Left ventricle myocardium inferior (tissue), 1 donor: ENCODE results near the gene DDX50. TPM values are rescaled to one million over a fixed set of nuclear protein-coding genes. Genes with fewer than 3 reads are reported as not detected.
"Not testable (repeated sequence)": the region's sequence is repeated elsewhere in the genome, so short reads cannot be mapped to it uniquely, and the experiment has no call there.

Experiments used
- DNase-seq: peaks from one replicate; pipeline ENCODE4 v3.0.0-alpha.2; 2020
- H3K27ac ChIP-seq: fragments of 200-600 bp; replicated peaks from 2 replicates; pipeline ENCODE4 v1.8.0; 2021
- H3K27me3 ChIP-seq: fragments of 200-600 bp; 2 replicates; pipeline ENCODE4 v1.8.0; 2021; ENCODE audit warnings: low read depth
- H3K36me3 ChIP-seq: fragments of 200-600 bp; 2 replicates; pipeline ENCODE4 v1.8.0; 2021
- H3K4me1 ChIP-seq: fragments of 200-600 bp; 2 replicates; pipeline ENCODE4 v1.8.0; 2021
- H3K4me3 ChIP-seq: fragments of 200-600 bp; 2 replicates; pipeline ENCODE4 v1.8.0; 2021; ENCODE audit warnings: mild to moderate bottlenecking, moderate library complexity
- H3K9me3 ChIP-seq: fragments of 200-600 bp; replicated peaks from 2 replicates; pipeline ENCODE4 v1.8.0; 2021
- intact Hi-C: fragments of 100-400 bp; cut with micrococcal nuclease; formaldehyde crosslinking; loops from one replicate; pipeline ENCODE4 v1.11.0; 2022
- total RNA-seq: library from RNA; stranded (reverse); fragmentation: NEBNext Ultra II Directional; extraction: Animal tissue kit (Norgen Biotek cat#: 25700); gene quantifications from one replicate; pipeline ENCODE4 v1.2.1, GENCODE V29; 2021
- TF ChIP-seq, protein P1 (sequence below): fragments of 200-600 bp; IDR thresholded peaks from 2 replicates; pipeline ENCODE4 v1.8.0; 2021; ENCODE audit warnings: antibody characterized with exemption, mild to moderate bottlenecking, borderline replicate concordance
- donor health status: DM: no; HTN: yes; CAD: no; lungs with severe emphysema.

DDX50 gene
- total RNA-seq, 1 donor from 2014 or later, result 20.2 TPM

DNA sequence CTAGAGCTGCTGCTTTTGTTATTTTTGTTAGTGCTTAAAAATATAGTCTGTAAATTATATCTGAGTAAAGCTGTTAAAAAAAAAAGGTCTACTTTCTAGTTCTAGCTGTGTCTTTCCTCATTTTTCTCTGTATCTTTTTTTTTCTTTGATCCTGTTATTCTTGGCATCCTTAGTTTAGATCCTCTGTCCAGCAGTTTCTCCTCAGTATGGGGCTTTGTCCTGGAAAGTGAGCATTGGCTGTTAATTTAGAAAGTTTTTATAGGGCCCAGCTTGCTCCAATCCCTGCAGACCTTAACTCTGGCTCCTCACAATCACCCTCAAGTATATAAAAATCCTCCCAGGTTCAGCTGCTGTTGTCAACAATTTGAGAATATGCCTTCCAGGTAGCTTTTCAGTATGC lies 23.5 kb downstream of the DDX50 start:
- no peaks in the 10 kb centered on the region for H3K9me3 ChIP-seq
- H3K27ac ChIP-seq, result no peak overlapping the region
- peaks cover 4% of the 10 kb centered on the region for H3K4me1 ChIP-seq
- TF ChIP-seq, protein P1, sequence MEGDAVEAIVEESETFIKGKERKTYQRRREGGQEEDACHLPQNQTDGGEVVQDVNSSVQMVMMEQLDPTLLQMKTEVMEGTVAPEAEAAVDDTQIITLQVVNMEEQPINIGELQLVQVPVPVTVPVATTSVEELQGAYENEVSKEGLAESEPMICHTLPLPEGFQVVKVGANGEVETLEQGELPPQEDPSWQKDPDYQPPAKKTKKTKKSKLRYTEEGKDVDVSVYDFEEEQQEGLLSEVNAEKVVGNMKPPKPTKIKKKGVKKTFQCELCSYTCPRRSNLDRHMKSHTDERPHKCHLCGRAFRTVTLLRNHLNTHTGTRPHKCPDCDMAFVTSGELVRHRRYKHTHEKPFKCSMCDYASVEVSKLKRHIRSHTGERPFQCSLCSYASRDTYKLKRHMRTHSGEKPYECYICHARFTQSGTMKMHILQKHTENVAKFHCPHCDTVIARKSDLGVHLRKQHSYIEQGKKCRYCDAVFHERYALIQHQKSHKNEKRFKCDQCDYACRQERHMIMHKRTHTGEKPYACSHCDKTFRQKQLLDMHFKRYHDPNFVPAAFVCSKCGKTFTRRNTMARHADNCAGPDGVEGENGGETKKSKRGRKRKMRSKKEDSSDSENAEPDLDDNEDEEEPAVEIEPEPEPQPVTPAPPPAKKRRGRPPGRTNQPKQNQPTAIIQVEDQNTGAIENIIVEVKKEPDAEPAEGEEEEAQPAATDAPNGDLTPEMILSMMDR, result no peak
- H3K4me3 ChIP-seq, result no peak overlapping the region
- H3K27me3 ChIP-seq, result no peaks in the 10 kb centered on the region
- peaks cover 47% of the 10 kb centered on the region for H3K36me3 ChIP-seq
- intact Hi-C loops, result no loop called here
- DNase-seq, result no peak

DNA sequence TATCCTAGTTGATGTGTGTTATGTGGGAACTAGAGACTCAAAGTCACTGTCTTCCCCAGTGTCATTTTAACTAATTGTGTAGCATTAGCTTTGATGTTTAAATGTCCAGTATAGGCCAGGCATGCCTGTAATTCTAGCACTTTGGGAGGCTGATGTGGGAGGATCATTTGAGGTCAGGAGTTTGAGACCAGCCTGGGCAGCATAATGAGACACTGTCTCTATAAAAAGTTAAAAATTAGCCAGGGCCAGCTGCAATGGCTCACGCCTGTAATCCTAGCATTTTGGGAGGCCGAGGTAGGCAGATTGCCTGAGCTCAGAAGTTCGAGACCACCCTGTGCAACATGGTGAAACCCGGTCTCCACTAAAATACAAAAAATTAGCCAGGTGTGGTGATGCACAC lies 24.4 kb downstream of the DDX50 start:
- TF ChIP-seq, protein P1, result no peak
- DNase-seq, result no peak
- Histone ChIP-seq H3K4me3 (no peak overlapping the region), H3K4me1 (peaks cover 4% of the 10 kb centered on the region), H3K9me3 (no peaks in the 10 kb centered on the region), H3K36me3 (peaks cover 47% of the 10 kb centered on the region), H3K27me3 (no peaks in the 10 kb centered on the region), H3K27ac (no peak overlapping the region)
- intact Hi-C loops, result no loop called here

DNA sequence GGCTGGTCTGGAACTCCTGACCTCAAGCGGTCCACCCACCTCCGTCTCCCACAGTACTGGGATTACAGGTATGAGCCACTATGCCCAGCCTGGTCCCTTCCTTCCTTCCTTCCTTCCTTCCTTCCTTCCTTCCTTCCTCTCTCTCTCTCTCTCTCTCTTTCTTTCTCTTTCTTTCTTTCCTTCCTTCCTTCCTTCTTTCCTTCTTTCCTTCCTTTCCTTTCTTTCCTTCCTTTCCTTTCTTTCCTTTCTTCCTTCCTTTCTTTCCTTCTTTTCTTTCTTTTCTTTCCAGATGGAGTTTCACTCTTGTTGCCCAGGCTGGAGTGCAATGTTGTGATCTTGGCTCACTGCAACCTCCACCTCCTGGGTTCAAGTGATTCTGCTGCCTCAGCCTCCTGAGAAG lies 28.0 kb downstream of the DDX50 start:
- peaks cover 33% of the 10 kb centered on the region for H3K36me3 ChIP-seq
- H3K9me3 ChIP-seq, H3K4me1 ChIP-seq, DNase-seq, H3K27ac ChIP-seq, H3K4me3 ChIP-seq, intact Hi-C loops, H3K27me3 ChIP-seq: not testable (repeated sequence)

DNA sequence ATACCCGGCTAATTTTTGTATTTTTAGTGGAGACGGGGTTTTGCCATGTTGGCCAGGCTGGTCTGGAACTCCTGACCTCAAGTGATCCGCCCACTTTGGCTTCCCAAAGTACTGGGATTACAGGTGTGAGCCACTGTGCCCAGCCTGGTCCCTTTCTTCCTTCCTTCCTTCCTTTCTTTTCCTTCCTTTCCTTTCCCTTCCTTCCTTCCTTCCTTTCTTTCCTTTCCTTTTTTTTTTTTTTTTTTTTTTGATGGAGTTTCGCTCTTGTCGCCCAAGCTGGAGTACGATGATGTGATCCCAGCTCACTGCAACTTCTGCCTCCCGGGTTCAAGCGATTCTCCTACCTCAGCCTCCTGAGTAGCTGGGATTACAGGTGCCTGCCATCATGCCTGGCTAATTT lies 28.8 kb downstream of the DDX50 start:
- DNase-seq, H3K27ac ChIP-seq, H3K4me3 ChIP-seq, intact Hi-C loops, H3K27me3 ChIP-seq, H3K9me3 ChIP-seq, H3K4me1 ChIP-seq: not testable (repeated sequence)
- H3K36me3 ChIP-seq, result peaks cover 41% of the 10 kb centered on the region

DNA sequence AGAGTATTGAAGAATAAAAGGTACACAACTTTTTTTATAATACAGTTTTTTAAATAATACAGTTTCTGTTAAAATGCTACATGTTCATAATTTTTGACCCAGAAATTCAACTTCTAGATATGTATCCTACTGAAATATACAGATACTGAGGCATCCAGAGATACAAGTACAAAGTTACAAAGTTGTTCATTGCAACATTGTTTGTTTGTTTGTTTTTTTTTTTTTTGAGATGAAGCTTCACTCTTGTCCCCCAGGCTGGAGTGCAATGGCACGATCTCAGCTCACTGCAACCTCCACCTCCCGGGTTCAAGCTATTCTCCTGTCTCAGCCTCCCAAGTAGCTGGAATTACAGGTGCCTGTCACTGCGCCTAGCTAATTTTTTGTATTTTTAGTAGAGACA lies 31.7 kb downstream of the DDX50 start:
- H3K9me3 ChIP-seq, H3K4me3 ChIP-seq, H3K4me1 ChIP-seq, H3K27ac ChIP-seq, DNase-seq, intact Hi-C loops, H3K27me3 ChIP-seq: not testable (repeated sequence)
- peaks cover 64% of the 10 kb centered on the region for H3K36me3 ChIP-seq

DNA sequence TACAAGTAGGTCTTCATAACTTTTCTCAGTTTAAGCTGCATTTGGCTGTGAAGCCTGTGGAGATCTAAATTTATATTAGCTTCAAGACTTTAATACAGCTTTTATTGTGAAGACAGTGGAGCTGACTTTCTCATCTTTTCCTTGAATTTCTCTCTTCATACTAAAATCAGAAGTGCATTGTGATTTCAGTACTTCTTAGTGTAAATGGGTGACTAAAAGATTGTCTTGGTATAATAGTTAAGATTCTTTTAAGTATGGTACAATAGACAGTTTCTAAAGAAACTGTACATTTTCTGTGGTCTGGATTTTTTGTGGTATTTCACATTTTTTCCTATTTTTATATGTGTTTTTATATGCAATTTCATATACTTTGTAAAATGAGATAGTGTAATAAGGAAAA lies 33.9 kb downstream of the DDX50 start:
- Histone ChIP-seq H3K36me3 (peaks cover 74% of the 10 kb centered on the region), H3K9me3 (no peaks in the 10 kb centered on the region), H3K4me1 (no peaks in the 10 kb centered on the region), H3K4me3 (no peak overlapping the region), H3K27ac (no peak overlapping the region), H3K27me3 (no peaks in the 10 kb centered on the region)
- intact Hi-C loops, result no loop called here
- DNase-seq, result no peak
- TF ChIP-seq, protein P1, result no peak

DNA sequence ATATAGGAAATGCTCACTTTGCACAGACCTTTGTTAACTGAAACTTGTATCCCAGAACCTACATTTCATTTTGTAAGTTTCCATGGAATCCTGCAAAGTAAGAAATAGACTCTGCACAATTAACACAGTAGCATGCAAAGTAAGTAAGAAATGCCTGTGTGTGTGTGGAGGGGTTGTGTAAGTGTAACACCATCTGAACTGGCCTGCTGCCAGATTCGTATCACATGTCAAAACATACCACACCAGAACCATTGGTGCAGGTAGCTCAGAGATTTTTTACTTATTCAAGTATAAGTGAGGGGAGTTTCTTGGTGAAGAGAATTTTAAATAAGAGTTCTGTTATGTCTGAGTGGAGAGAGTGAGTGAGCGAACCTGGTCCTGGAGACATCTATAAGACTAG lies 37.0 kb downstream of the DDX50 start:
- TF ChIP-seq, protein P1, result no peak
- Histone ChIP-seq H3K9me3 (no peaks in the 10 kb centered on the region), H3K27ac (no peak overlapping the region), H3K4me3 (no peak overlapping the region), H3K36me3 (peaks cover 91% of the 10 kb centered on the region), H3K27me3 (no peaks in the 10 kb centered on the region), H3K4me1 (no peaks in the 10 kb centered on the region)
- DNase-seq, result no peak
- intact Hi-C loops, result no loop called here
